ENCODE measurements around the gene KMO. TPM values are rescaled to one million over a fixed set of nuclear protein-coding genes. Genes with fewer than 3 reads are reported as not detected.

The KMO gene
- polyA plus RNA-seq, 3 donors, result 4.7 to 9.0 (median 6.4) TPM

DNA sequence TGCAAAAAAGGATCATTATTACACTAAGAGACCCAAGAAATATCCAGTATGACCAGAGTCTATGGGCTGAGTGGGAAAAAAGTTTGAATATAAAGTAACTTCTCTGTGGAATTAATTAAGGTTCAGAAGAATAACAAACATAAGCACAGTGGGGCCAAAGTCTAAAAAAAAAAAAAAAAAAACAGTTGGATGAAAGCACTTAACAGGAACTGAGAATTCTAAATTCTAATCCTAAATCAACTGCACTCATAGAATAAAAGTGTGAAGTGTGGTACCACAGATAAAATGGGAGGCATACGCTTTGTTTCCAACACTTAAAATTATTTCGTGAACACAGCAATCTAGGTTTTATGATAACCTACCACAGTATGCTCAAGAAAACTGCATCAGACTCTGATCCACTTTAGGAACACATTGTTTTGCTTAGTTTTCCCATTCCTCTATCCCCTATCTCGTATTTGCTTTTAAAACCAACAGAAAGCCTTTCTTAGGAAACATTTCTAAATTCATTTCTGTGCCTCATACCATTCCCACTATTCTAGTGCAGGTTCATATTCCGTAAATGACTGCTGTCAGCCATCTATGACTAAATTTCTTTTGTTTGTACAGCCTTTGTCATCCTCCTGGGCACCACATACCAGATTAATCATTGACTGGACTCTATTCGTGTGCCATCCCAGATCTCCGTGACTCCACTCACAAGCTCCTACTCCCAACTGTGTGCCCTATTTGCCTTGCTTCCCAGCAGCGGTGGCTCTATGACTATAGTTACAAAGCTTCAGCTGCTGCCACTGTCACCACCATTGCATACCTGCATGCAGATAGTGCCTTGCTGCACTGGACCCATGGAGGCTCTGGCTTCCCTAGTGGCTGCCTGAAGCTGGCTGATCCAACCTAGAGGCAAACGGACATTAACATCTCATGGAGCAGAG, 83.1 kb downstream of the KMO start:
- H3K9me3 ChIP-seq (replicated peaks in 1 of 2; ENCODE audit: control insufficient read depth in 1 of 2, insufficient read depth in 1 of 2, low read length in 2 of 2), result no peaks in the 10 kb centered on the region
- no peak overlapping the region for H2AFZ ChIP-seq (ENCODE audit: insufficient read depth, low read depth, low read length, poor library complexity, severe bottlenecking)
- peaks cover 0 to 3% of the 10 kb centered on the region in 2 donors for H3K36me3 ChIP-seq (replicated peaks in 1 of 2; ENCODE audit: control insufficient read depth in 1 of 2, insufficient read depth in 2 of 2, low read length in 2 of 2)
- H3K9me3 Mint-ChIP-seq, result no peaks in the 10 kb centered on the region
- no peak overlapping the region for H3K9ac ChIP-seq (ENCODE audit: insufficient read depth, low read length, poor library complexity, severe bottlenecking)
- H3K4me3 ChIP-seq (replicated peaks in 1 of 3; ENCODE audit: low read depth in 2 of 3, low read length in 3 of 3), result no peak overlapping the region
- peaks cover 11 to 20% of the 10 kb centered on the region in 2 donors for H3K4me1 ChIP-seq (ENCODE audit: control insufficient read depth in 1 of 2, insufficient read depth in 2 of 2, low read length in 2 of 2)
- H3K27me3 Mint-ChIP-seq (ENCODE audit: low read depth in 3 of 3), result peaks cover 0 to 1% (median 0%) of the 10 kb centered on the region in 3 donors
- peak overlapping the region in 2 of 7 donors; percentile 8 to 22 for H3K27ac Mint-ChIP-seq
- TF ChIP-seq, protein P1, sequence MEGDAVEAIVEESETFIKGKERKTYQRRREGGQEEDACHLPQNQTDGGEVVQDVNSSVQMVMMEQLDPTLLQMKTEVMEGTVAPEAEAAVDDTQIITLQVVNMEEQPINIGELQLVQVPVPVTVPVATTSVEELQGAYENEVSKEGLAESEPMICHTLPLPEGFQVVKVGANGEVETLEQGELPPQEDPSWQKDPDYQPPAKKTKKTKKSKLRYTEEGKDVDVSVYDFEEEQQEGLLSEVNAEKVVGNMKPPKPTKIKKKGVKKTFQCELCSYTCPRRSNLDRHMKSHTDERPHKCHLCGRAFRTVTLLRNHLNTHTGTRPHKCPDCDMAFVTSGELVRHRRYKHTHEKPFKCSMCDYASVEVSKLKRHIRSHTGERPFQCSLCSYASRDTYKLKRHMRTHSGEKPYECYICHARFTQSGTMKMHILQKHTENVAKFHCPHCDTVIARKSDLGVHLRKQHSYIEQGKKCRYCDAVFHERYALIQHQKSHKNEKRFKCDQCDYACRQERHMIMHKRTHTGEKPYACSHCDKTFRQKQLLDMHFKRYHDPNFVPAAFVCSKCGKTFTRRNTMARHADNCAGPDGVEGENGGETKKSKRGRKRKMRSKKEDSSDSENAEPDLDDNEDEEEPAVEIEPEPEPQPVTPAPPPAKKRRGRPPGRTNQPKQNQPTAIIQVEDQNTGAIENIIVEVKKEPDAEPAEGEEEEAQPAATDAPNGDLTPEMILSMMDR (IDR thresholded peaks at IDR 0.05), result no peak
- WGBS (ENCODE audit: insufficient coverage), result 96% methylated on average over 7 of the region's 8 CpGs
- no peak for DNase-seq
- intact Hi-C loops (cut with micrococcal nuclease), result loop anchor here in 1 of 2 donors (10.0 kb wide), 1 partner anchor 229 kb away; the partner anchor contains the start of gene EXO1
- H3K4me1 Mint-ChIP-seq, result peaks cover 6% of the 10 kb centered on the region
- H3K36me3 Mint-ChIP-seq, result peaks cover 17 to 18% of the 10 kb centered on the region in 2 donors
- no peaks in the 10 kb centered on the region for H3K27me3 ChIP-seq (ENCODE audit: control insufficient read depth in 2 of 2, insufficient read depth in 2 of 2, low read length in 2 of 2)
- H3K27ac ChIP-seq (ENCODE audit: low read depth in 1 of 2, low read length in 2 of 2), result no peak overlapping the region
- H4K20me1 ChIP-seq (ENCODE audit: insufficient read depth, low read length), result no peaks in the 10 kb centered on the region
- H3K4me2 ChIP-seq (replicated peaks; ENCODE audit: extremely low read depth, low read length, poor library complexity, severe bottlenecking), result no peak overlapping the region
- H3K79me2 ChIP-seq (ENCODE audit: insufficient read depth, low read length), result peaks cover 7% of the 10 kb centered on the region
- no peak overlapping the region for H3K4me3 Mint-ChIP-seq

DNA sequence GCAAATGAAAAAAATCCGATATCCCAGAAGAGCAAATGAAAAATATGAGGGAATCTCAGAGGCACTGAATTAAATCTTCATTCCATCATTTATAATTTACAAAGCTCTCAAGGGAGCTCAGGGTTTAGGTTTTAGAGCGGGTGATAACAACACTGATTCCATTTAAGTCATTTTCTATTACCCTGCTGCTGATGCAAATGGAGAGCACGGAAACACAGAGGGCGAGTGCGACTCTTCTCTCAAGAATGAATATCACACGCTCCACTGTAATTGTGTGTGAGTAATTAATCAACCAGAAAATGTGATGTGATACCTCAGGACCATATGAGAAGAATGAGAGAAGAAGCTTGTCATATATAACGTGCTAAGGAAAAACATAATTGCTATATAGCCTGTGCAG, 85.2 kb downstream of the KMO start:
- H3K9ac ChIP-seq (ENCODE audit: insufficient read depth, low read length, poor library complexity, severe bottlenecking), result no peak overlapping the region
- H3K4me3 ChIP-seq (replicated peaks in 1 of 3; ENCODE audit: low read depth in 2 of 3, low read length in 3 of 3), result no peak overlapping the region
- H3K27me3 Mint-ChIP-seq (ENCODE audit: low read depth in 3 of 3), result peaks cover 0 to 1% (median 0%) of the 10 kb centered on the region in 3 donors
- DNase-seq, result no peak
- H3K27me3 ChIP-seq (ENCODE audit: control insufficient read depth in 2 of 2, insufficient read depth in 2 of 2, low read length in 2 of 2), result no peaks in the 10 kb centered on the region
- no peaks in the 10 kb centered on the region for H3K9me3 Mint-ChIP-seq
- peaks cover 25 to 27% of the 10 kb centered on the region in 2 donors for H3K36me3 Mint-ChIP-seq
- no peak overlapping the region for H3K27ac ChIP-seq (ENCODE audit: low read depth in 1 of 2, low read length in 2 of 2)
- intact Hi-C loops (cut with micrococcal nuclease), result loop anchor here in 1 of 2 donors (10.0 kb wide), 1 partner anchor 227 kb away; the partner anchor contains the start of gene EXO1
- H3K4me1 ChIP-seq (ENCODE audit: control insufficient read depth in 1 of 2, insufficient read depth in 2 of 2, low read length in 2 of 2), result peaks cover 3 to 6% of the 10 kb centered on the region in 2 donors
- no peaks in the 10 kb centered on the region for H4K20me1 ChIP-seq (ENCODE audit: insufficient read depth, low read length)
- H3K27ac Mint-ChIP-seq, result peak overlapping the region in 1 of 7 donors; percentile 1
- no peaks in the 10 kb centered on the region for H3K79me2 ChIP-seq (ENCODE audit: insufficient read depth, low read length)
- TF ChIP-seq, protein P1 (IDR thresholded peaks at IDR 0.05), result no peak
- 100% methylated on average over 2 of the region's 7 CpGs for WGBS (ENCODE audit: insufficient coverage)
- no peak overlapping the region for H2AFZ ChIP-seq (ENCODE audit: insufficient read depth, low read depth, low read length, poor library complexity, severe bottlenecking)
- no peak overlapping the region for H3K4me3 Mint-ChIP-seq
- no peak overlapping the region for H3K4me2 ChIP-seq (replicated peaks; ENCODE audit: extremely low read depth, low read length, poor library complexity, severe bottlenecking)
- H3K9me3 ChIP-seq (replicated peaks in 1 of 2; ENCODE audit: control insufficient read depth in 1 of 2, insufficient read depth in 1 of 2, low read length in 2 of 2), result no peaks in the 10 kb centered on the region
- H3K4me1 Mint-ChIP-seq, result peaks cover 5% of the 10 kb centered on the region
- H3K36me3 ChIP-seq (replicated peaks in 1 of 2; ENCODE audit: control insufficient read depth in 1 of 2, insufficient read depth in 2 of 2, low read length in 2 of 2), result peaks cover 0 to 10% of the 10 kb centered on the region in 2 donors
